BLaER1 treated with 17β-estradiol and CSF1 and Interleukin-3, amounts not matched to agents 10 nM and 100 nM (cell line): ENCODE measurements around the gene GBP7.

Experiments used
- H3K27ac ChIP-seq, 11 experiments: shearing (Covaris generic); formaldehyde crosslinking; 2 replicates each; pipeline ENCODE4 v1.8.1; 2022
- H3K27me3 ChIP-seq, 11 experiments: shearing (Covaris generic); formaldehyde crosslinking; 2 replicates each; pipeline ENCODE4 v1.8.1; 2022
- H3K36me3 ChIP-seq, 11 experiments: shearing (Covaris generic); formaldehyde crosslinking; 2 replicates each; pipeline ENCODE4 v1.8.1; 2022
- H3K4me1 ChIP-seq, 10 experiments: shearing (Covaris generic); formaldehyde crosslinking; 2 replicates each; pipeline ENCODE4 v1.8.1; 2022
- H3K4me2 ChIP-seq, 11 experiments: shearing (Covaris generic); formaldehyde crosslinking; 2 replicates each; pipeline ENCODE4 v1.8.1; 2022
- H3K4me3 ChIP-seq, 10 experiments: shearing (Covaris generic); formaldehyde crosslinking; 2 replicates each; pipeline ENCODE4 v1.8.1; 2022
- H3K9ac ChIP-seq, 11 experiments: shearing (Covaris generic); formaldehyde crosslinking; 2 replicates each; pipeline ENCODE4 v1.8.1; 2022
- H3K9me3 ChIP-seq, 11 experiments: shearing (Covaris generic); formaldehyde crosslinking; replicated peaks in 1 of 11; 2 replicates each; pipeline ENCODE4 v1.8.1; 2022
- H4K20me1 ChIP-seq, 11 experiments: shearing (Covaris generic); formaldehyde crosslinking; 2 replicates each; pipeline ENCODE4 v1.8.1; 2022
- Cebpa-rat ChIP-seq, 11 experiments: shearing (Covaris generic); IDR thresholded peaks; 2 replicates each; pipeline ENCODE4 v1.8.1; 2022

GBP7 gene

DNA sequence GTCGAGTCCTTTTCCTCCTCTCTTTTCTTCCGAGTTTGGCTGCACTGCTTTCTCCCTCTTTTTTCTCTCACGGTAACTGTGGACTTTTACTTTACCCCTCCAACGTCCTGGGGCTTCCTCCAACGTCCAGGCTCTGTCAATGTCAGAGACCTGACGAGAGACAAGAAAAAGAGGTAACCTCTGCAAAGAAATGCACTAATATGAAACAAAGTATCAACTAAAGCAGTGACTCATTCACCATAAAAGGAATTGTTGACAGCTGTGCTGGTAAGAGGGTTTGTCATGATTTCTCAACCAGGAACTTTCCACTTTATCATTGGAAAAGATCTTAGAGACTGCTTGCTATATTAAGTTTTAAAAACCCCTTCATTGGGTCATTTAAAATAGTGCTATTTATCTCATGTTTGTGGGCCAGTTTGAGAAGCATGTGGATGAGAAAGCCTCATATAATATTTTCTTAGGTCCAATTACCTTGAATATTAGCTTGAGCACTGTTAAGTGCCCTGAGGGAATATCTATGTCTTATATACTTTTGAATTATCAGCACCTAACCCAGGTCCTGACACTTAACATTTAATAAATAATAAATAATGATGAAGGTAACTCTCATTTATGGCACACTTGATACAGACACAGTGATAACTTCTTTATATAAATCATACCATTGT is 49.8 kb downstream of the GBP7 start, which contains the start of gene GBP2:
Gene GBP2 (minus strand): TSS at position 202 of the 668 bp plus-strand sequence. CDS start 4,148 bp downstream, outside the sequence.
- H3K27me3 ChIP-seq = no peaks in the 10 kb centered on the region
- H3K9ac ChIP-seq = peak within 1 kb of the TSS in 9 of 11 experiments; percentile 20 to 80 (median 62); a peak in 17 of 22 replicates
- H3K4me2 ChIP-seq = peak within 1 kb of the TSS; percentile 40 to 98 (median 66); a peak in 21 of 22 replicates
- H3K4me1 ChIP-seq = peaks cover 19 to 76% (median 41%) of the 10 kb centered on the region in 10 experiments
- peaks cover 0 to 15% (median 12%) of the 10 kb centered on the region in 11 experiments; a peak in 17 of 22 replicates for H3K9me3 ChIP-seq
- peak within 1 kb of the TSS; percentile 41 to 81 (median 67); a peak in 20 of 22 replicates for H3K27ac ChIP-seq
- TF ChIP-seq Cebpa-rat (IDR thresholded peaks at IDR 0.05) = no peak
- peak within 1 kb of the TSS in 8 of 10 experiments; percentile 33 to 68 (median 62); a peak in 15 of 20 replicates for H3K4me3 ChIP-seq
- H3K36me3 ChIP-seq = peaks cover 0 to 15% (median 0%) of the 10 kb centered on the region in 11 experiments; a peak in 5 of 22 replicates
- H4K20me1 ChIP-seq = no peaks in the 10 kb centered on the region

GRCh38 chr1:89125240-89125912 is 50.4 kb downstream of the GBP7 start:
- peak overlapping the region; percentile 41 to 81 (median 67); a peak in 20 of 22 replicates for H3K27ac ChIP-seq
- no peaks in the 10 kb centered on the region for H3K27me3 ChIP-seq
- H3K4me3 ChIP-seq = peak overlapping the region in 8 of 10 experiments; percentile 33 to 68 (median 62); a peak in 15 of 20 replicates
- peak overlapping the region; percentile 40 to 98 (median 66); a peak in 21 of 22 replicates for H3K4me2 ChIP-seq
- TF ChIP-seq Cebpa-rat (IDR thresholded peaks at IDR 0.05) = no peak
- H3K36me3 ChIP-seq = peaks cover 0 to 22% (median 0%) of the 10 kb centered on the region in 11 experiments; a peak in 6 of 22 replicates
- H3K9ac ChIP-seq = peak overlapping the region in 9 of 11 experiments; percentile 20 to 80 (median 62); a peak in 17 of 22 replicates
- no peaks in the 10 kb centered on the region for H4K20me1 ChIP-seq
- peaks cover 19 to 70% (median 38%) of the 10 kb centered on the region in 10 experiments for H3K4me1 ChIP-seq
- peaks cover 0 to 15% (median 12%) of the 10 kb centered on the region in 11 experiments; a peak in 17 of 22 replicates for H3K9me3 ChIP-seq

DNA sequence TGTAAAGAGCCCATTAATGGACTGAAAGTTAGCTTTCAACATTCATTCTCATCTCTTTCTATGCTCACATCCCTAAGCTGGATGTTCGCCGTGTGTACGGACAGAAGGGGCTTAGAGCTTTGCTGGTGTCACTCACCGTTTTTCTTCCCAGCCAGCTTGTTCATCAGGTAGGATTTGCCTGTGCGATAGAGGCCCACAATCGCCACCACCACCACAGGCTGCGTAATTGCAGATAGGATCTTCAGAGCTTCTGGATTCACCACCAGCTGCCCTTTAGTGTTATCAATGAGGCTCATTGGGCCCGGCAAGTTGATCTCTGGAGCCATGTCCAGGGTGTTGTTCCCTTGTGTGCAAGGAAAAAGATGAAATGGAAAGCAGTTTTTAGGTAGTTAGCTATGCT is 54.2 kb downstream of the GBP7 start:
- H3K4me1 ChIP-seq = peaks cover 5 to 38% (median 14%) of the 10 kb centered on the region in 10 experiments; a peak in 17 of 20 replicates
- no peaks in the 10 kb centered on the region for H3K27me3 ChIP-seq
- peaks cover 0 to 59% (median 0%) of the 10 kb centered on the region in 11 experiments; a peak in 10 of 22 replicates for H3K36me3 ChIP-seq
- no peak overlapping the region for H3K27ac ChIP-seq
- TF ChIP-seq Cebpa-rat (IDR thresholded peaks at IDR 0.05) = no peak
- H3K4me3 ChIP-seq = no peak overlapping the region
- no peaks in the 10 kb centered on the region; a peak in 1 of 22 replicates for H3K9me3 ChIP-seq
- no peak overlapping the region for H3K4me2 ChIP-seq
- no peak overlapping the region for H3K9ac ChIP-seq
- no peaks in the 10 kb centered on the region for H4K20me1 ChIP-seq

DNA sequence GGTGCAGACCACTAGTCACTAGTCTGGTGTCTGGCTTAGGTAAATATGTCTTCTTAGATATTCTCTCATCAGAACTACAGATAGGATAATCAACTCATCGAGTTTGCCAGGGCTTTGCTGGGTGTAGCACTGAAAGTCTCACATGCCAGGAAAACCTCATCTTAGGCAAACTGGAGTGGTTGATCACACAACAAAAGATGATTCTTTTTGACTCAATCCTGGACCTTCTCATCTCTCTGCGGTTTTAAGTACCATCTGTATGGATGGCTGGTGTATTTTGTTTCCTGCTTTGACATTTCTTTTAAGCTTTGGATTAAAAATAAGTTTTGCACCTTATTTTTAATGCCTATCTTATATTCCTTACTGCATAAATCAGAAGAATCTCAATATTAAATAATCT is 61.1 kb downstream of the GBP7 start:
- no peak for TF ChIP-seq Cebpa-rat (IDR thresholded peaks at IDR 0.05)
- peaks cover 0 to 99% (median 0%) of the 10 kb centered on the region in 11 experiments; a peak in 10 of 22 replicates for H3K36me3 ChIP-seq
- H3K27ac ChIP-seq = no peak overlapping the region
- H3K4me2 ChIP-seq = no peak overlapping the region
- no peaks in the 10 kb centered on the region for H3K4me1 ChIP-seq
- H3K4me3 ChIP-seq = no peak overlapping the region
- H3K9me3 ChIP-seq = peaks cover 0 to 7% (median 0%) of the 10 kb centered on the region in 11 experiments; a peak in 1 of 22 replicates
- H4K20me1 ChIP-seq = no peaks in the 10 kb centered on the region
- H3K27me3 ChIP-seq = no peaks in the 10 kb centered on the region
- H3K9ac ChIP-seq = no peak overlapping the region

DNA sequence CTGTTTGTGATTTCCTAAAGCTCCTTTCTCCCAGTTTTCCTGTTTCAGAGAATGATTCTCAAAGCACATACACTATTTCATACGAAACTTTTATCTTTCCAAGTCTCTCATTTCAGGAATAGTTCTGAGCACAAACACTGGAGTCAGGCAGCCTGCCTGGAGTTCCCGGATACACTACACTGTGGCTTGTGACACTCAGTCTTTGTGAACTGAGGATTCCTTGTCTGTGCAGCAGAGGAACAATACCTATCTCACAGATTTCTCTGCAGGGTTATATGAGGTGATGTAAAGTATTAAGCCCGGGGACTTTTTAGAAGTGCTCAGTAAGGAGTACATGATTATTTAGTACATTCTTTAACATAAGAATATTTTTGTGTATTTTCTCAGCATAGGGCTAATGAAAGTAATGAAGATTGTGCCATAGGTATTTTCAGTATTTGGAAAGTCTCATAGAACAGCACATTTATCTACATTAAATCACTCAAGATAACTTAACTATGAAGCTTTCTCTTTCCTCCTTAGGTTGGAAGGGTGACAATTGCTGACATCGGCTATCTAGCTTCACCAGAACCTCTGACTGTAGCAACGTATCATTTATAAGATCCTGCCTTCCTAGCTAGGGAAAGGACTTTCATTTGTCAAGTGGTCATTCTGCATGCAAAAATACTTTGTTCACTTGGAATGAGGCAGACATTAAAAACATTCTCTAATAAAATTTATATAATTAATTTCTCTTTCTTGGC is 62.8 kb downstream of the GBP7 start:
- H3K4me2 ChIP-seq = no peak overlapping the region
- TF ChIP-seq Cebpa-rat (IDR thresholded peaks at IDR 0.05) = no peak
- H3K4me3 ChIP-seq = no peak overlapping the region
- no peaks in the 10 kb centered on the region for H3K4me1 ChIP-seq
- peaks cover 0 to 99% (median 0%) of the 10 kb centered on the region in 11 experiments; a peak in 9 of 22 replicates for H3K36me3 ChIP-seq
- no peaks in the 10 kb centered on the region for H3K27me3 ChIP-seq
- no peaks in the 10 kb centered on the region for H4K20me1 ChIP-seq
- no peak overlapping the region for H3K27ac ChIP-seq
- no peak overlapping the region for H3K9ac ChIP-seq
- peaks cover 0 to 11% (median 0%) of the 10 kb centered on the region in 11 experiments; a peak in 1 of 22 replicates for H3K9me3 ChIP-seq

- peaks cover 0 to 56% (median 0%) of the 10 kb centered on the region in 11 experiments; a peak in 9 of 22 replicates for H3K36me3 ChIP-seq
- H3K4me3 ChIP-seq = no peak overlapping the region
- H3K27me3 ChIP-seq = no peaks in the 10 kb centered on the region
- H3K4me1 ChIP-seq = no peaks in the 10 kb centered on the region
- H4K20me1 ChIP-seq = no peaks in the 10 kb centered on the region
- TF ChIP-seq Cebpa-rat (IDR thresholded peaks at IDR 0.05) = no peak
- no peak overlapping the region for H3K4me2 ChIP-seq
- H3K9ac ChIP-seq = no peak overlapping the region
- H3K27ac ChIP-seq = no peak overlapping the region
- peaks cover 0 to 9% (median 4%) of the 10 kb centered on the region in 11 experiments; a peak in 7 of 22 replicates for H3K9me3 ChIP-seq
These were observed 71.1 kb downstream of the GBP7 start for GRCh38 chr1:89104687-89105086.

DNA sequence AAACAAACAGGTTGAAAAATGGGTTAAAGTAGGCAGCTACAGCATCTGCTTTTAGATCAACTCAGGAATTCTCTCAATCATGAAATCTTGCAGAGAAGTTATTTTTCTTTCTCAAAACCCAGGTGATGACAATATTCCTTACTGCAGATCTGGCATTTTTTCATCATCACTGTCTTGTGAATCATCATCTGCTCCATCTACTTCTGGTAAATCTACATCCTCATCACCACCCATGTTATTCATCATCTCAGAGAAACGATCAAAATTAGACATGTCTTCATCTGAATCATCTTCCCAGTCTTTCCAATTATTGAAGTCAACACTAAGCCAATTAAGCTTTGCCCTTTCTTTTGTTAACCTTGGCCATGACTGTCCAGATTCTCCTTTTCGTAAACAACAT is 71.7 kb downstream of the GBP7 start:
- Histone ChIP-seq H3K36me3 (peaks cover 0 to 51% (median 0%) of the 10 kb centered on the region in 11 experiments; a peak in 8 of 22 replicates), H3K4me1 (no peaks in the 10 kb centered on the region), H3K27me3 (no peaks in the 10 kb centered on the region), H3K27ac (no peak overlapping the region), H3K9ac (no peak overlapping the region), H3K9me3 (peaks cover 0 to 9% (median 4%) of the 10 kb centered on the region in 11 experiments; a peak in 6 of 22 replicates), H3K4me3 (no peak overlapping the region), H3K4me2 (no peak overlapping the region), H4K20me1 (no peaks in the 10 kb centered on the region)
- no peak for TF ChIP-seq Cebpa-rat (IDR thresholded peaks at IDR 0.05)

DNA sequence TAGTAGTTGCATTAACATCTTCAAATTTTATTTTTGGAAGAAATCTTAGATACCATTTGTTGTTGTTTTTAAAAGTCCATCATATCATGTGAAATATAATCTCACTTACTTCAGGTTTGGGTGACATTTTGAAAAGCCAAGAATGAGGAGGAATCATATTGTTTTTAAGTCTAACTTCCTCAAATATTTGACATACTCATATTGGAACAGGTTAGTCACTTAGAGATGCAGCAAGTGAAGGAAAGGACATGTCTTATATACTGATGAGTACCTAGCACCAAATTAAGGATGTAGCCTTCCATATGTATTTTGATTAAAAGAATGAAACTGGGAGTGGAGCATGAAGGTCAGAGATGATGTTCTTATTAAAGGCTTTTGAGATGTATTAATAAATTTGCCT is 73.8 kb downstream of the GBP7 start:
- H4K20me1 ChIP-seq = no peaks in the 10 kb centered on the region
- H3K4me3 ChIP-seq = no peak overlapping the region
- peaks cover 0 to 30% (median 0%) of the 10 kb centered on the region in 11 experiments; a peak in 6 of 22 replicates for H3K36me3 ChIP-seq
- no peak overlapping the region for H3K4me2 ChIP-seq
- H3K27ac ChIP-seq = no peak overlapping the region
- TF ChIP-seq Cebpa-rat (IDR thresholded peaks at IDR 0.05) = no peak
- no peak overlapping the region for H3K9ac ChIP-seq
- H3K4me1 ChIP-seq = no peaks in the 10 kb centered on the region
- H3K9me3 ChIP-seq = peaks cover 4 to 16% (median 10%) of the 10 kb centered on the region in 11 experiments; a peak in 13 of 22 replicates
- H3K27me3 ChIP-seq = no peaks in the 10 kb centered on the region
